Upper lobe of right lung (tissue), 1 donor: Measurements from ENCODE around the gene KIF18A. TPM values are rescaled to one million over a fixed set of nuclear protein-coding genes. Genes with fewer than 3 reads are reported as not detected.
"Not testable (repeated sequence)": the region's sequence is repeated elsewhere in the genome, so short reads cannot be mapped to it uniquely, and the experiment has no call there.

Experiments
- ATAC-seq: fragments of 200-7000 bp; cut with Tn5 transposase; one replicate; pipeline ENCODE4 v1.9.1; 2020; ENCODE audit warnings: mild to moderate bottlenecking, moderate library complexity
- DNase-seq: peaks from one replicate; pipeline ENCODE4 v3.0.0-alpha.2; 2020
- H3K27ac ChIP-seq: fragments of 200-600 bp; one replicate; pipeline ENCODE4 v1.8.0; 2022
- H3K27me3 ChIP-seq: fragments of 200-600 bp; one replicate; pipeline ENCODE4 v1.8.0; 2022; ENCODE audit warnings: mild to moderate bottlenecking
- H3K36me3 ChIP-seq: fragments of 200-600 bp; one replicate; pipeline ENCODE4 v1.8.0; 2022
- H3K4me1 ChIP-seq: fragments of 200-600 bp; one replicate; pipeline ENCODE4 v1.8.0; 2022
- H3K4me3 ChIP-seq: fragments of 200-600 bp; one replicate; pipeline ENCODE4 v1.8.0; 2022; ENCODE audit warnings: mild to moderate bottlenecking
- H3K9me3 ChIP-seq: fragments of 200-600 bp; one replicate; pipeline ENCODE4 v1.8.0; 2022
- intact Hi-C: fragments of 100-400 bp; cut with DNase I; formaldehyde crosslinking; loops from one replicate; pipeline ENCODE4 v1.11.0; 2022
- total RNA-seq: library from RNA; stranded (reverse); fragmentation: NEBNext Ultra II Directional; extraction: Animal tissue kit (Norgen Biotek cat#: 25700); gene quantifications from one replicate; pipeline ENCODE4 v1.2.1, GENCODE V29; 2021
- TF ChIP-seq, protein P1 (sequence below): fragments of 200-600 bp; IDR thresholded peaks from one replicate; pipeline ENCODE4 v1.8.0; 2022; ENCODE audit warnings: antibody characterized with exemption
- donor health status: DM: no; HTN: yes; CAD: no; lungs with severe emphysema.

Gene KIF18A
- total RNA-seq, 1 donor from 2014 or later: 1.6 TPM

DNA sequence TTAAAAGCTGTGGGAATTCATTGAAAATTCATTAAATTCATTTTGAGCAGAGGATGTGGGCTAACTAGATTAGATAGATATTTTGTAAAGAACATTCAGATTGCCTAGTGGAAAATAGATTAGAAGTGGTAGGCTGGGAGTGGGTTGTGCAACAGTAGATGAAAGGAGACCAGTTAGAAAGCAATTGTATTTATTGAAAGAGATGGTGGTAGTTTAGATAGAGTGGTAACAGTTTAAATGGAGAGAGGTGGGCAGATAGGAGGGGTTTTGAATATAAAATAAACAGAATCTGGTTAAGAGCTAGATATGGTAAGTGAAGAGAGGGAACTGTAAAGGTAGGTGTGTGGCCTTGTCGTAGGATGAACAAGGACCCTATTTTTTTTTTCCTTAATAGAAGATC is 34.8 kb upstream of the KIF18A start:
- H3K9me3 ChIP-seq: no peaks in the 10 kb centered on the region
- ATAC-seq (no peak), DNase-seq (no peak)
- no peak overlapping the region for H3K4me3 ChIP-seq
- no peaks in the 10 kb centered on the region for H3K36me3 ChIP-seq
- no peaks in the 10 kb centered on the region for H3K4me1 ChIP-seq
- no peak overlapping the region for H3K27ac ChIP-seq
- no peaks in the 10 kb centered on the region for H3K27me3 ChIP-seq
- intact Hi-C loops: no loop called here
- TF ChIP-seq, protein P1, sequence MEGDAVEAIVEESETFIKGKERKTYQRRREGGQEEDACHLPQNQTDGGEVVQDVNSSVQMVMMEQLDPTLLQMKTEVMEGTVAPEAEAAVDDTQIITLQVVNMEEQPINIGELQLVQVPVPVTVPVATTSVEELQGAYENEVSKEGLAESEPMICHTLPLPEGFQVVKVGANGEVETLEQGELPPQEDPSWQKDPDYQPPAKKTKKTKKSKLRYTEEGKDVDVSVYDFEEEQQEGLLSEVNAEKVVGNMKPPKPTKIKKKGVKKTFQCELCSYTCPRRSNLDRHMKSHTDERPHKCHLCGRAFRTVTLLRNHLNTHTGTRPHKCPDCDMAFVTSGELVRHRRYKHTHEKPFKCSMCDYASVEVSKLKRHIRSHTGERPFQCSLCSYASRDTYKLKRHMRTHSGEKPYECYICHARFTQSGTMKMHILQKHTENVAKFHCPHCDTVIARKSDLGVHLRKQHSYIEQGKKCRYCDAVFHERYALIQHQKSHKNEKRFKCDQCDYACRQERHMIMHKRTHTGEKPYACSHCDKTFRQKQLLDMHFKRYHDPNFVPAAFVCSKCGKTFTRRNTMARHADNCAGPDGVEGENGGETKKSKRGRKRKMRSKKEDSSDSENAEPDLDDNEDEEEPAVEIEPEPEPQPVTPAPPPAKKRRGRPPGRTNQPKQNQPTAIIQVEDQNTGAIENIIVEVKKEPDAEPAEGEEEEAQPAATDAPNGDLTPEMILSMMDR: no peak

DNA sequence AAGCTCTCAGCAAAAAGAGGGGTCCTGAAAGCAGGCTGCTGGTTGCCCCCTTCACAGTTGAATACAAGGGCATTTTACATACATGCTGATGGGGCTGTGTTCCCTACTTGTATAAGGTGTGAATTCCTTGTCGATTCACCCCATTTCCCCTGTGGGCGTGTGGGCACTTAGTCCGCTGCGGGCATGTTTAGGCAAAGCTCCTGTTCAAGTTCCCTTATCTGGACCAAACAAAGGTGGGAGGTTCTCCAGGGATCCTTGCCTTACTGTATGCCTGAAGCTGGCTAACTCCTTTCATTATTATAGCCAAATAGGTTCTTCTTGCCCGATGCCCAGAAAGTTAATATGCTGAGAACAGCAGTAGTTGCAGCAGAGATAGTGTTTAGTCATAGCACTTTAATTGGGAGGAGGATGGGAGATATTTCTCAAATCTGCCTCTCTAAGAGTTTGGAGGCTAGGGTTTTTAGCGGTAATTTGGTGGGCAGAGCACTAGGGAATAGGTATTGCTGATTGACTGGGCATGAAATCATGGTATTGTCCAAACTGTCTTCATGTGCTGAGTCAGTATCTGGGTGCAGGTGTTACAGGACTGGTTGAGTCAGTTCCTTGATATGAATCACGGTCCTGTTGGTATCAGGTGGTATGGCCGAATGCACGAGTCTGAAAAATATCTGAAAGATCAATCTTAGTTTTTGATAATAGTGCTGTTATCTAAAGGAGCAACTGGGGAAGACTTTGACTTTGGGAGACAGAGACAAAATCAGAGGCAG is 32.9 kb upstream of the KIF18A start:
- DNase-seq (no peak), ATAC-seq (no peak)
- Histone ChIP-seq H3K9me3 (no peaks in the 10 kb centered on the region), H3K4me1 (no peaks in the 10 kb centered on the region), H3K4me3 (no peak overlapping the region), H3K27ac (no peak overlapping the region), H3K27me3 (no peaks in the 10 kb centered on the region), H3K36me3 (no peaks in the 10 kb centered on the region)
- TF ChIP-seq, protein P1: no peak
- intact Hi-C loops: no loop called here

DNA sequence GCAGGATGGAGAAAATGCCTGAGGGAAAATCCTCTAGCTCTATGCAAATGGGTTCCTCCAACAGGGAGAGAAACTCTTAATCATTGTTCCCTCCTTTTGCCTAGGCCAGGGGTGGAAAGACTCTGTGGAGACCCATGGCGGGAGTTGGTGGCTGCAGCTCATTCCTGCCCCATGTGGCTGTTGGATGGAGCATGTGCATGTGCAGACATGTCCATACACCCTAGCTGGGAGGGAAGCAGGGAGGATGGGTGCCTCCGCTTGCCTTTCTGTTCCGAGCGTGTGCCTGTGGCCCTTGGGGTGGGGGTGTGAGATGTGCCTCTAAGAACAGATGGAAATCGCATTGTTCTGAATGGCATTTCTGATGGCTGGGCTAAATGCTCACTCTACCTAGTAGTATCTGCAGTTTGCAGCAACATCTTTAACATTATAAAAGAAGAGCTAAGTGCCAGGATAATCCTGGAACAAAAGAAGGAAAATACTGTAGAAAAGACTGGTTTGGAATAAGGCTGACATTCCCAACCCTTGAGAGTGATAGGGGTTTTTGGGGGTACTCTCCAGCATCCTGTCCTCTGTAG is 32.0 kb upstream of the KIF18A start:
- intact Hi-C loops: no loop called here
- no peak overlapping the region for H3K4me3 ChIP-seq
- TF ChIP-seq, protein P1: no peak

DNA sequence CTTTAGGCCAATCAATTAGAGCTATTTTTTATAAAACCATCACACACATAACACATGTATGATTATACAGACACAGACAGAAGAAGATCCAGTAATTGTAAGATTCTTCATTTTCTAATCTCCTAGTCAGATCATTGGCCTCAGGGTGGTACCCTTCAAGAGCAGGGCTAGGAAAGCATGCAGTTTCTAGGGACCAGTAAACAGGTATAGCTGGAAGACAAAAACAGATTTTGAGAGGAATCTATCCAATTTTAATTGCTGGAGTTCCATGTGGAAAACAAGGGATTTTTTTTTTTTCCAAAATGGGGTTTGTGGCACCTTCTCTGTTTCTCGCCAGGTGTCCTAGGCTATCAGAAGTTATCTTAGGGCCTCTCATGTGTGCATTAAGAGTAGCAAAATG is 29.9 kb upstream of the KIF18A start:
- no peaks in the 10 kb centered on the region for H3K27me3 ChIP-seq

More for the DNA sequence above, 32.0 kb upstream of the KIF18A start:
- no peaks in the 10 kb centered on the region for H3K27me3 ChIP-seq
- ATAC-seq: no peak
- H3K36me3 ChIP-seq: no peaks in the 10 kb centered on the region
- H3K4me1 ChIP-seq: no peaks in the 10 kb centered on the region
- no peaks in the 10 kb centered on the region for H3K9me3 ChIP-seq
- no peak overlapping the region for H3K27ac ChIP-seq
- DNase-seq: no peak

GRCh38 chr11:28137366-28137765 is 29.4 kb upstream of the KIF18A start:
- intact Hi-C loops: no loop called here
- TF ChIP-seq, protein P1: no peak
- Histone ChIP-seq H3K4me1 (no peaks in the 10 kb centered on the region), H3K4me3 (no peak overlapping the region), H3K9me3 (no peaks in the 10 kb centered on the region), H3K27ac (no peak overlapping the region), H3K36me3 (no peaks in the 10 kb centered on the region), H3K27me3 (no peaks in the 10 kb centered on the region)
- no peak for DNase-seq
- no peak for ATAC-seq

More for the DNA sequence above, 29.9 kb upstream of the KIF18A start:
- TF ChIP-seq, protein P1: no peak
- intact Hi-C loops: no loop called here
- DNase-seq (no peak), ATAC-seq (no peak)
- H3K4me1 ChIP-seq: no peaks in the 10 kb centered on the region
- H3K4me3 ChIP-seq: no peak overlapping the region
- no peaks in the 10 kb centered on the region for H3K36me3 ChIP-seq
- H3K9me3 ChIP-seq: no peaks in the 10 kb centered on the region
- H3K27ac ChIP-seq: no peak overlapping the region

DNA sequence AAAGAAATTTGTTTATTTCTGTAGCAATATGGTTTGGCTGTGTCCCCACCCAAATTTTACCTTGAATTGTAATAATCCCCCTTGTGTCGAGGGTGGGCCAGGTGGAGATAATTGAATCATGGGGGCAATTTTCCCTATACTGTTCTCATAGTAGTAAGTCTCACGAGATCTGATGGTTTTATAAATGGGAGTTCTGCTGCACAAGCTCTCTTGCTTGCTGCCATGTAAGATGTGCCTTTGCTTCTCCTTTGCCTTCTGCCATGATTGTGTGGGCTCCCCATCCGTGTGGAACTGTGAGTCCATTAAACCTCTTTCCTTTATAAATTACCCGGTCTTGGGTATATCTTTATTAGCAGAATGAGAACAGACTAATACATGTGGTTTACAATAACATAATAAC is 28.2 kb upstream of the KIF18A start:
- H3K36me3 ChIP-seq, H3K4me1 ChIP-seq, DNase-seq, H3K4me3 ChIP-seq, H3K27me3 ChIP-seq, H3K27ac ChIP-seq, ATAC-seq, H3K9me3 ChIP-seq, intact Hi-C loops: not testable (repeated sequence)
